IPS-18a (cell line): ENCODE results near the gene SPN.
"Not testable (repeated sequence)": the region's sequence is repeated elsewhere in the genome, so short reads cannot be mapped to it uniquely, and the experiment has no call there.

Experiments
- H3K27ac ChIP-seq: one replicate; pipeline ENCODE4 v1.5.1; 2013; ENCODE audit warnings: low read length
- H3K27me3 ChIP-seq: one replicate; pipeline ENCODE4 v1.6.1; 2013; ENCODE audit warnings: mild to moderate bottlenecking, low read length; ENCODE audit not compliant: control insufficient read depth, insufficient read depth
- H3K36me3 ChIP-seq: one replicate; pipeline ENCODE4 v1.6.1; 2013; ENCODE audit warnings: low read depth, low read length; ENCODE audit not compliant: control insufficient read depth
- H3K4me1 ChIP-seq: one replicate; pipeline ENCODE4 v1.6.1; 2013; ENCODE audit warnings: low read depth, low read length; ENCODE audit not compliant: control insufficient read depth
- H3K4me3 ChIP-seq: one replicate; pipeline ENCODE4 v1.5.1; 2013; ENCODE audit warnings: low read length
- H3K9ac ChIP-seq: one replicate; pipeline ENCODE4 v1.6.1; 2013; ENCODE audit warnings: mild to moderate bottlenecking, low read length, moderate library complexity
- H3K9me3 ChIP-seq: one replicate; pipeline ENCODE4 v1.6.1; 2013; ENCODE audit warnings: low read depth, low read length; ENCODE audit not compliant: control insufficient read depth

SPN gene, protein sequence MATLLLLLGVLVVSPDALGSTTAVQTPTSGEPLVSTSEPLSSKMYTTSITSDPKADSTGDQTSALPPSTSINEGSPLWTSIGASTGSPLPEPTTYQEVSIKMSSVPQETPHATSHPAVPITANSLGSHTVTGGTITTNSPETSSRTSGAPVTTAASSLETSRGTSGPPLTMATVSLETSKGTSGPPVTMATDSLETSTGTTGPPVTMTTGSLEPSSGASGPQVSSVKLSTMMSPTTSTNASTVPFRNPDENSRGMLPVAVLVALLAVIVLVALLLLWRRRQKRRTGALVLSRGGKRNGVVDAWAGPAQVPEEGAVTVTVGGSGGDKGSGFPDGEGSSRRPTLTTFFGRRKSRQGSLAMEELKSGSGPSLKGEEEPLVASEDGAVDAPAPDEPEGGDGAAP

DNA sequence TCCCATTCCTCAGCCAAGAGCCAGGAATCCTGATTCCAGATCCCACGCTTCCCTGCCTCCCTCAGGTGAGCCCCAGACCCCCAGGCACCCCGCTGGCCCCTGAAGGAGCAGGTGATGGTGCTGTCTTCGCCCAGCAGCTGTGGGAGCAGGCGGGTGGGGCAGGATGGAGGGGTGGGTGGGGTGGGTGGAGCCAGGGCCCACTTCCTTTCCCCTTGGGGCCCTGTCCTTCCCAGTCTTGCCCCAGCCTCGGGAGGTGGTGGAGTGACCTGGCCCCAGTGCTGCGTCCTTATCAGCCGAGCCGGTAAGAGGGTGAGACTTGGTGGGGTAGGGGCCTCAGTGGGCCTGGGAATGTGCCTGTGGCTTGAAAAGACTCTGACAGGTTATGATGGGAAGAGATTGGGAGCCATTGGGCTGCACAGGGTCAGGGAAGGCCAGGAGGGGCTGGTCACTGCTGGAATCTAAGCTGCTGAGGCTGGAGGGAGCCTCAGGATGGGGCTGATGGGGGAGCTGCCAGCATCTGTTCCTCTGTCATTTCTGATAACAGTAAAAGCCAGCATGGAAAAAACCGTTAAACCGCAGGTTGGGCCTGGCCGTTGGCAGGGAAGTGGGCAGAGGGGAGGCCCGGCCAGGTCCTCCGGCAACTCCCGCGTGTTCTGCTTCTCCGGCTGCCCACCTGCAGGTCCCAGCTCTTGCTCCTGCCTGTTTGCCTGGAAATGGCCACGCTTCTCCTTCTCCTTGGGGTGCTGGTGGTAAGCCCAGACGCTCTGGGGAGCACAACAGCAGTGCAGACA is at the start of gene SPN:
TSS of gene SPN (plus strand) at position 232 of the 791 bp plus-strand sequence. CDS start at position 714, 482 bp downstream.
- H3K27me3 ChIP-seq = no peaks in the 10 kb centered on the region
- peaks cover 9% of the 10 kb centered on the region for H3K4me1 ChIP-seq
- no peaks in the 10 kb centered on the region for H3K36me3 ChIP-seq
- H3K9me3 ChIP-seq = no peaks in the 10 kb centered on the region
- no peak within 1 kb of the TSS for H3K4me3 ChIP-seq
- H3K9ac ChIP-seq = no peak within 1 kb of the TSS
- H3K27ac ChIP-seq = no peak within 1 kb of the TSS

DNA sequence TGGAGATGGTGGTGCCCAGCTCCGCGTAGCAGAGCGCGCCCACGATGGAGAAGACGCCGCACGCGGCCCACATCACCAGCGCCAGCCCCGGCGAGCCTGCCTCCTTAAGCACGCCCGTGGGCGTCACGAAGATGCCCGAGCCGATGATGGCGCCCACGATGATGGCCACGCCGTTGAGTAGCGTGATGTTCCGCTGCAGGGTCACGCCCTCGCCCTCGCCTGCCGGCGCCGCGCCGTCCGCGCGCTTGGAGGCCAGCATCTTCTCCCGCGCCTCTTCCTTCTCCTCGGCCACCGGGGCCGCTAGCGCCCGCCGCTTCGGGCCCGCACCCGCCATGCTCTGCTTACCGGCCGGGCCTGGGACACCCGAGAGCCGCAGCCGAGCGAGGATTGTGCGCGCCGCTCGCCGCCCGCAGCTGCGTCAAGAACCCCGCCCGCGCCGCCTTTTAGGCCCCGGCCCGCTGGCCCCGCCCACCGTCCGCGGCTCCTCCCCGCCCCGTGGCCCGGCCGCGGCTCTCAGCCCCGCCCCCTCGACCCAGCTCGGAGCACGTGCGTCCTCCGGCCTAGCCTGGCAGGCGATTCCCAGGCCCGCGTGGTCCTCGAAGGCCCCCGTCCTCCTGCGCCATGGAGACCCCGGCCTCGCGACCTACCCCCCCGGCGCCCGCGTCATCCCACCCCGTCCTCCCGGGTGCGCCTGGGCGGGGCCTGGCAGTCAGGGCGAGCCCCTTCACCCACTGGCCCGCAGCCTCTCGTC is 49.6 kb upstream of the SPN start:
- H3K4me3 ChIP-seq = peak overlapping the region; percentile 75
- H3K36me3 ChIP-seq, H3K27ac ChIP-seq, H3K27me3 ChIP-seq, H3K9me3 ChIP-seq, H3K4me1 ChIP-seq: not testable (repeated sequence)
- H3K9ac ChIP-seq = peak overlapping the region; percentile 66

DNA sequence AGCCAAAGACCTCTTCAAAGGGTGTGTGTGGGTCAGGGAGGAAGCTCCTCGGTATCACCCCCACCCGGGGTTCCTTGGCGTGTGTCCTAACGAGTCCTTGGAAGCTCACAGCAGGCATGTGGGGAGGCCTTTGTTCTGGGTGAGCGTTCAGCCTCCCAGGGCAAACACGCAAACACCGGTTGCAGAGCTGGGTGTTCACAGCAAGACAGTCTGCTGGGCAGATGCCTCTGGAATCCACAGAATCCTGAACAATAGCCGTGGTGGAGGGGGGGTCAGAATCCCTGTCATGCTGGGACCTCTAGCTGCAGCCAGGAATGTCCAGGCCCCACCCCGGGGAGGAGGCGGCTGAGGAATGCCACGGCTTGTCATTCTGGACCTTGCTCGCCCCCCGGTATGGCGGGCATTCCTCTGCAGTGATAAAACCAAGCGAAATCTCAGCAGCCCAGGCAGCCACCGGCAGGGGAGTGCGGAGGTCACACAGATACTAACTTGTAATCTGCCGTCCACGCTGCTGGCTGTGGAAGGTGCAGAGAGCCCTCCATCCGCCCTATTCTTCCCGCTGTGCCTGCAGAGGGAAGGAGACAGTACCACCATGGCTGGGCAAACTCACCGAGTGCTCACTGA is 48.2 kb upstream of the SPN start:
- H3K27ac ChIP-seq, H3K36me3 ChIP-seq, H3K4me1 ChIP-seq, H3K9ac ChIP-seq, H3K27me3 ChIP-seq, H3K9me3 ChIP-seq: not testable (repeated sequence)
- peak overlapping the region; percentile 13 for H3K4me3 ChIP-seq

DNA sequence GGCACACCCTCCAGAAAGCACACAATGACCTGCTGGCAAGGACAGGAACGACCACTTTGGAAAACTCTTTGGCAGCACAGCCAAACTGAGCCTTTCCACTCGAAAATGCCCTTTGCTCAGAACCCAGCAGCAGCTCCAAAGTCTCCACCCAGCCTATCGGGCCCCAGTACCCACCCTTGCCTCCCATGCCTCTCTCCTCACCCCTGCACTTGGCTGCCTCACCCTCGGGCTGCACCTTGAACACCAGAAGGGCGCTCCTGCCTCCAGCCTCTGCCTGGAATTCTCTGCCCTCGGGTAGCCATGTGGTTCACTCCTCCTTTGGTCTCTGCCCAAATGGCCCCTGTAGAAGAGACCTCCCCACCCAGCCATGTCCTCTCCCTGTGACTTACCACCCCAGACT is 46.9 kb upstream of the SPN start:
- H3K9ac ChIP-seq, H3K9me3 ChIP-seq, H3K4me1 ChIP-seq, H3K4me3 ChIP-seq, H3K27ac ChIP-seq, H3K36me3 ChIP-seq, H3K27me3 ChIP-seq: not testable (repeated sequence)

DNA sequence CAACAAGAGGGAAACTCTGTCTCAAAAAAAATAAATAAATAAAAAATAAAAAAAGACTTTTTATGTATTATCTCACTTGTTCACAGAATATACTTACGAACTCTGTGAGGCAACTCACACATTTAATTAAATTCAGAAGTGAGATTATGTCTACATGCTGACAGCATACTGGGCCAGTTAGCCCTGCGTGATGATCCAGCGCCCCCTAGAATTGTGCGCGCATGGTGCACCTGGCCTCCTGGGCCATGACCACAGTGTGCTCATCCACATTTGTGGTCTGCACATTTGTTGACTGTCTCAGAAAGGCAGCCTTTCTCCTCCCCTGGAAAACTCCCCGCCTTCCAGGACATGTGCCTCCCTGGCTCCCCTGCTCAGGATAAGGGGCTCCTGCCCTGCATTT is 42.5 kb upstream of the SPN start:
- H3K4me1 ChIP-seq, H3K27ac ChIP-seq, H3K27me3 ChIP-seq, H3K9me3 ChIP-seq, H3K9ac ChIP-seq, H3K4me3 ChIP-seq, H3K36me3 ChIP-seq: not testable (repeated sequence)

DNA sequence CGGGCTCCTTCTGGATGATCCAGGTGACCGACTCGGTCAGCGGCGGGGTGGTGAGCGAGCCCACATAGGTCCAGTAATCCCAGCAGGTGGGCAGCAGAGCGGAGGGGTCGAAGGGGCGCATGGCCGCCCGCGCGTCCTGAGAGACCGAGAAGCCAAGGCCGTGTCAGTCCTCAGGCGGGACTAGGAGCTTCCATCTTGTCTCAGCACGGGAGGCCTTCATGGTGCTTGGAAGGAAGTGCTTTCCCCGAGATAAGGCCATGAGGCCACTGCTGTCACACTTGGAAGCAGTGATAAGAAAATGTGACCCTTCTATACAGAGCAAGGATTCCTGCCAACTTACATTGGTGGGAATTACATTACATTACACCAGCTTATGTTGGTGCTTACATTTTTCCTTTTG is 40.3 kb upstream of the SPN start:
- H3K4me3 ChIP-seq, H3K27ac ChIP-seq, H3K27me3 ChIP-seq, H3K9ac ChIP-seq, H3K4me1 ChIP-seq, H3K9me3 ChIP-seq, H3K36me3 ChIP-seq: not testable (repeated sequence)

DNA sequence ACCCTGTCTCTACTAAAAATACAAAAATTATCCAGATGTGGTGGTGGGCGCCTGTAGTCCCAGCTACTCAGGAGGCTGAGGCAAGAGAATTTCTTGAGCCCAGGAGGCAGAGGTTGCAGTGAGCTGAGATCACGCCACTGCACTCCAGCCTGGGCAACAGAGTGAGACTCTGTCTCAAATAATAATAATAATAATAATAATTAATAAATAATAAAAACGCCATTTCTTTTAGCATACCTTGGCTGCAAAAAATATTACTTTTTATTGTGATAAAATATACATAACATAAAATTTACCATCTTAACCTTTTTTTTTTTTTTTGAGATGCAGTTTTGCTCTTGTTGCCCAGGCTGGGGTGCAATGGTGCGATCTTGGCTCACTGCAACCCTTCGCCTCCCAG is 39.8 kb upstream of the SPN start:
- not testable (repeated sequence) for H3K9me3 ChIP-seq, H3K4me1 ChIP-seq, H3K36me3 ChIP-seq, H3K27me3 ChIP-seq, H3K27ac ChIP-seq, H3K4me3 ChIP-seq, H3K9ac ChIP-seq

DNA sequence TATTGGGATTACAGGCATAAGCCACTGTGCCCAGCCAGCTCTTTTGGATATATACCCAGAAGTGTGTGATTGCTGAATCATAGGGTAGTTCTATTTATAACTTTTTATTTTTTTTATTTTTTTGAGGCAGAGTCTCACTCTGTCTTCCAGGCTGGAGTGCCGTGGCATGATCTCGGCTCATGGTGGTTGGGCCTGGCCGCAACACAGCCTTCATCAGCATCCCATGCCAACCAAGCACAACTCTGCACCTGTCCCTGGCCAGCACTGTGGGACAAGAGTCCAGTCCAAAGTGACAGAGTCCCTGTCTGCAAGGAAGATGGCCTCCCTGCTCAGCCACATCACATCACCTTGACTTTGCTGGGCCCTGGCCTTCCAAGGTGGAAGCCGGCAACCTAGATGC is 37.9 kb upstream of the SPN start:
- not testable (repeated sequence) for H3K27me3 ChIP-seq, H3K4me3 ChIP-seq, H3K36me3 ChIP-seq, H3K27ac ChIP-seq, H3K9ac ChIP-seq, H3K4me1 ChIP-seq, H3K9me3 ChIP-seq

DNA sequence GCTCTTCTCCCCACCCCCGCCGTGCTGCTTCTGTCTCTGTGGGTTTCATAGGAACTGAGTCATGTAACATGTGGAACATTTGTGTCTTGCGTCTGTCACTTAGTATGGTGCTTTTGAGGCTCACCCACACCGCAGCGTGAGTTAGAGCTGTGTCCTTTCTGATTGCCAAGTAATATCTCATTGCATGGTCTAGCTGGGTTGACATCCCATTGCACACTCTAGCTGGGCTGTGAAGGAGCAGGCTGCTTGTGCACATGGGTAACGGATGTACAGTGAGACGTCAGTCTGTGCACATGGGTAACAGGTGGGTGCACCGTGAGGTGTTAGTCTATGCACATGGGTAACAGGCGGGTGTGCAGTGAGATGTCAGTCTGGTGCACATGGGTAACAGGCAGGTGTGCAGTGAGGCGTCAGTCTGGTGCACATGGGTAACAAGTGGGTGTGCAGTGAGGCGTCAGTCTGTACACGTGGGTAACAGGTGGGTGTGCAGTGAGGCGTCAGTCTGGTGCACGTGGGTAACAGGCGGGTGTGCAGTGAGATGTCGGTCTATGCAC is 36.2 kb upstream of the SPN start:
- not testable (repeated sequence) for H3K9ac ChIP-seq, H3K27me3 ChIP-seq, H3K27ac ChIP-seq, H3K4me3 ChIP-seq, H3K36me3 ChIP-seq, H3K9me3 ChIP-seq, H3K4me1 ChIP-seq

DNA sequence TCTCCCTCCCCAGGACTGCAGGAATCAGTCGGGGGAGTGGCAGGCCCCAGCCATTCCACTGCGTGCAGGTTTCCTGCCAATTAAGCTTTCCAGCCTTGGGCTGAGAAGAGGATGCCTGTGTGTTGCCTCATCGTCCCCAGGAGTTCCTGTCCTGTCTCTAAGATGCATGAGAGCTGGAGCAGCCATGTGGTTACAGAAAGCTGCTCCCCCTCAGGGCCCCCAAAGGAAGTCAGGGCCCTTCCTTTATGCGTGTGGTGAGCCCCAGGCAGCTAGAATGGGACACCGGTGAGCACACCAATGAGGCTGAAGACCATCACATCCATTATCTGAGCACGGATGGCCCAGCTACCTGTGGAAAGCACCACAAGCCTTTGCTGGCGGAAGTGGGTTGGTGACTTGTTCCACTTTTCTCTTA is 35.4 kb upstream of the SPN start:
- not testable (repeated sequence) for H3K9me3 ChIP-seq, H3K27me3 ChIP-seq, H3K4me1 ChIP-seq, H3K36me3 ChIP-seq, H3K27ac ChIP-seq, H3K4me3 ChIP-seq, H3K9ac ChIP-seq

DNA sequence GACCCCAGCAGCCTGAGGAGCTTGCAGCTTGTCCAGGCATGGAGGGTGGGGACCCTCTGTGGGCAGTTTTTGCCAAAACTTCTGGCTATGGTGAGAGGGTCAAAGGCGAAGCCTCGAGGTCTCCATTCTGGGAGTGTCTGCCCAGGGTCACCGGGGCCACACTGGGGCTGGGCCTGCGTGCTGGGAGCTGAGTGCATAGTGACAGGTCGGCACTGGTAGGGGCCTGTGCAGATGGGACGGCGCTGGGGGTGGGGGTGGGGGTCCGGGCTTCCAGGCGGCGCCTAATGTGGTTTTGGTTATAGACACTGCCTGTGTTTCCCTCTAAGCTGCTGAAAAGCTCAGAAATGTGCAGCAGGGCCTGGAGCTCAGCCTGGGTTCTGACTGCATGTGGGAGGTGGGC is 34.3 kb upstream of the SPN start:
- not testable (repeated sequence) for H3K27me3 ChIP-seq, H3K36me3 ChIP-seq, H3K9ac ChIP-seq, H3K9me3 ChIP-seq, H3K4me3 ChIP-seq, H3K27ac ChIP-seq, H3K4me1 ChIP-seq
